Mucosa of descending colon (tissue), 3 donors: Measurements from ENCODE around the gene TSPO. TPM values are rescaled to one million over a fixed set of nuclear protein-coding genes. Genes with fewer than 3 reads are reported as not detected.

Experiments used
- ATAC-seq: fragments of 200-7000 bp; cut with Tn5 transposase; one replicate; pipeline ENCODE4 v1.9.1; 2020; ENCODE audit warnings: mild to moderate bottlenecking, moderate library complexity
- DNase-seq, 3 donors: peaks; one replicate each; pipeline ENCODE4 v3.0.0-alpha.2; 2020
- H3K36me3 ChIP-seq: fragments of 200-600 bp; one replicate; pipeline ENCODE4 v1.8.0; 2021; ENCODE audit warnings: low read depth, mild to moderate bottlenecking
- H3K4me1 ChIP-seq: fragments of 200-600 bp; one replicate; pipeline ENCODE4 v1.8.0; 2021; ENCODE audit warnings: low read depth, mild to moderate bottlenecking
- H3K4me3 ChIP-seq: fragments of 200-600 bp; one replicate; pipeline ENCODE4 v1.8.0; 2021; ENCODE audit warnings: mild to moderate bottlenecking
- H3K9me3 ChIP-seq: fragments of 200-600 bp; one replicate; pipeline ENCODE4 v1.8.0; 2021; ENCODE audit warnings: mild to moderate bottlenecking
- intact Hi-C, 2 donors: fragments of 100-400 bp; cut with DNase I in 1 of 2; cut with micrococcal nuclease in 1 of 2; formaldehyde crosslinking; loops; one replicate each; pipeline versions ENCODE4 v1.11.0 to v1.11.1; 2022; cut with DNase I, micrococcal nuclease
- total RNA-seq, 3 donors: library from RNA; stranded (reverse); fragmentation: NEBNext Ultra II Directional in 2 of 3; extraction: Animal tissue kit (Norgen Biotek cat#: 25700) in 2 of 3; gene quantifications; one replicate each; pipeline versions ENCODE4 v1.2.1 to v1.2.4, GENCODE V29; 2021 to 2023
- TF ChIP-seq, protein P1 (sequence below): fragments of 200-600 bp; IDR thresholded peaks from one replicate; pipeline ENCODE4 v1.8.0; 2022; ENCODE audit warnings: antibody characterized with exemption, mild to moderate bottlenecking
- donor health status: DM: no; HTN: no; CAD: no; lungs with moderate emphysema.
- donor health status: DM: no; HTN: no; CAD: no.
- donor health status: DM: no; HTN: yes; CAD: no.

TSPO gene
- total RNA-seq, 3 donors from 2014 or later = 134 to 281 (median 236) TPM

DNA sequence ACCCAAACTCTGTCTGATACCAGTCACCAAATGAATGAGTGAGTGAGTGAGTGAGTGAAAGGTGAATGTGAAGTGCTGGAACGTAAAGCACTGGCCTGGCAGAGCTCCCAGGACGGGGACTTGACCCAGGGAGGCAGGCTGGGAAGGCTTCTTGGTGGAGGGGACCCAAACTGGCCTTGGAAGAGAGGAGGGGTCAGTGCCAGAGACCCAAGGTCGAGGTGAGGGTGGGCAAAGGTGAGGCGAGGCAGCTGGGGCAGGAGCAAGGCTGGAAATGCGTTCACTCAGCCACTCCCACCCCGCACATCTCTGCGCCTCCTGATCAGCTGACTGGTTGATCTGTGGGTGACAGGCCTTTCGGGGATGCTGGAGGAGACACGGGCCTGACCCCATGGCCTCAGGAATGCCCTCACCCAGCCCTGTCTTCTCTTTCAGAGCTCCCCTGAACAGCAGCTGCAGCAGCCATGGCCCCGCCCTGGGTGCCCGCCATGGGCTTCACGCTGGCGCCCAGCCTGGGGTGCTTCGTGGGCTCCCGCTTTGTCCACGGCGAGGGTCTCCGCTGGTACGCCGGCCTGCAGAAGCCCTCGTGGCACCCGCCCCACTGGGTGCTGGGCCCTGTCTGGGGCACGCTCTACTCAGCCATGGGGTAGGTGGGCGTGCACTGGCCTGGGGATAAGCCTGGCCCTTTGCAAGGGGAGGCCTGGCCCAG is 7.6 kb downstream of the TSPO start:
- Histone ChIP-seq H3K4me1 (peaks cover 57% of the 10 kb centered on the region), H3K36me3 (no peaks in the 10 kb centered on the region), H3K4me3 (no peak overlapping the region), H3K9me3 (no peaks in the 10 kb centered on the region)
- TF ChIP-seq, protein P1, sequence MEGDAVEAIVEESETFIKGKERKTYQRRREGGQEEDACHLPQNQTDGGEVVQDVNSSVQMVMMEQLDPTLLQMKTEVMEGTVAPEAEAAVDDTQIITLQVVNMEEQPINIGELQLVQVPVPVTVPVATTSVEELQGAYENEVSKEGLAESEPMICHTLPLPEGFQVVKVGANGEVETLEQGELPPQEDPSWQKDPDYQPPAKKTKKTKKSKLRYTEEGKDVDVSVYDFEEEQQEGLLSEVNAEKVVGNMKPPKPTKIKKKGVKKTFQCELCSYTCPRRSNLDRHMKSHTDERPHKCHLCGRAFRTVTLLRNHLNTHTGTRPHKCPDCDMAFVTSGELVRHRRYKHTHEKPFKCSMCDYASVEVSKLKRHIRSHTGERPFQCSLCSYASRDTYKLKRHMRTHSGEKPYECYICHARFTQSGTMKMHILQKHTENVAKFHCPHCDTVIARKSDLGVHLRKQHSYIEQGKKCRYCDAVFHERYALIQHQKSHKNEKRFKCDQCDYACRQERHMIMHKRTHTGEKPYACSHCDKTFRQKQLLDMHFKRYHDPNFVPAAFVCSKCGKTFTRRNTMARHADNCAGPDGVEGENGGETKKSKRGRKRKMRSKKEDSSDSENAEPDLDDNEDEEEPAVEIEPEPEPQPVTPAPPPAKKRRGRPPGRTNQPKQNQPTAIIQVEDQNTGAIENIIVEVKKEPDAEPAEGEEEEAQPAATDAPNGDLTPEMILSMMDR = no peak
- DNase-seq (peak in 2 of 3 donors; percentile 32 to 62), ATAC-seq (peak; percentile 7)
- intact Hi-C loops = no loop called here

DNA sequence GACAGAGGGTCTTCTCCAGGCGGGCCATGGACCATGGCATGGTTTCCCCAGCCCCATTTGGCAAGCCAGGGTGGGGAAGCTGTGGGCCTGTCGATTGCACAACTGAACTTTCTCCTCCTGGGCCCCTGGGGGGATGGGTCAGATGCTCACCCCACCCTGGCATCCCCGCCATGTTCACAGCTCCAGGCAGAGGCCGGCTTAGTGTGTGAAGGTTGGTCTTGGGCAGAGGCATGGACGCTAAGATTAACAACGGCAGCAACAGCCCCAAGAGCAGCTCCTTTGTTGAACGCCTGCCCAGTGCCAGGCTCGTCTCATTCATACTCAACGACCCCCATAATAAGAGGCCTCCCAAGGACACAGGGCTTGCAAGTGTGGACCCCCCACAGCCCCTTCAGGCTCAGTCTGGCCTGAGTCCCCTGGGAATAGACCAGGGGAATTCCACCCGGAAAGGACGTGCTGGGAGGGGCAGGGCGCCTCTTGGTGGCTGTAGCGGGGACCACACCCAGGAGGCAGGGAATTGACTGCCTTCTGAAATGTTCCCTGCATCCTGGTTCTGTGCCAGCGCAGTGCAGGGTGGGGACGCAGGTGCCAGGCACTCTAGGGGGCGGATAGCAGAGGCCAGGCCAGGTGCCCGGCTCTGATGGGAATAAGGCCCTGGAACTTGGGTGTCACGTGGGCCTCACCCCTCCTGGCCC is 8.3 kb downstream of the TSPO start:
- H3K4me3 ChIP-seq = no peak overlapping the region
- intact Hi-C loops = no loop called here
- H3K9me3 ChIP-seq = no peaks in the 10 kb centered on the region
- H3K4me1 ChIP-seq = peaks cover 55% of the 10 kb centered on the region
- TF ChIP-seq, protein P1 = peak; percentile 33
- ATAC-seq = peak; percentile 85
- DNase-seq = peak; percentile 92 to 94 (median 94)
- H3K36me3 ChIP-seq = no peaks in the 10 kb centered on the region

DNA sequence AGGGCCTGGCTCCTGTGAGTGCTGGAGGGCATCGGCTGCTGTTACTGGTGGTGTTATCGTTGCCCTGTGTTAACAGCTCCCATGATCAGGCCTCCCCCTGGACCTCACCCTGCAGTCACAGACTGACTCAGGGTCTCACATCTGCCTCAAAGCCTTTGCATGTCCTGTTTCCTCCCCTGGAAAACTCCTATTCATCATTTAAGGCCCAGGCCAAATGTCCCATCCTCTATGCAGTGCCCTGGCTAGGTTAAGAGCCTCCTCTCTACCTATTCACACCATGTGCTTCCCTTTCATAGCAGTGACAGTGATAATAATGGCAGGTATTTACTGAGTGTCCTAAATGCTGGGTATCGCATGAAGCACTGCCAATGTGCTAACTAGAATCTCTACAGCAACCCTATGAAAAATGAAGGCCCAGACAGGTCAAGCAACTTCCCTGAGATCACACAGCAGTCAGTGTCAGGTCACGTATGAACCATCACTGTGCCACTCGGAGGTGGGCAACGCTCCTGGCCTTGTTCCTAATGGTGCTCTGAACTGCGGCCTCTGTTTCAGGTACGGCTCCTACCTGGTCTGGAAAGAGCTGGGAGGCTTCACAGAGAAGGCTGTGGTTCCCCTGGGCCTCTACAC is 9.3 kb downstream of the TSPO start:
- intact Hi-C loops = no loop called here
- TF ChIP-seq, protein P1 = no peak
- ATAC-seq = no peak
- H3K36me3 ChIP-seq = no peaks in the 10 kb centered on the region
- H3K4me3 ChIP-seq = no peak overlapping the region
- H3K4me1 ChIP-seq = peaks cover 50% of the 10 kb centered on the region
- H3K9me3 ChIP-seq = no peaks in the 10 kb centered on the region
- DNase-seq = no peak

DNA sequence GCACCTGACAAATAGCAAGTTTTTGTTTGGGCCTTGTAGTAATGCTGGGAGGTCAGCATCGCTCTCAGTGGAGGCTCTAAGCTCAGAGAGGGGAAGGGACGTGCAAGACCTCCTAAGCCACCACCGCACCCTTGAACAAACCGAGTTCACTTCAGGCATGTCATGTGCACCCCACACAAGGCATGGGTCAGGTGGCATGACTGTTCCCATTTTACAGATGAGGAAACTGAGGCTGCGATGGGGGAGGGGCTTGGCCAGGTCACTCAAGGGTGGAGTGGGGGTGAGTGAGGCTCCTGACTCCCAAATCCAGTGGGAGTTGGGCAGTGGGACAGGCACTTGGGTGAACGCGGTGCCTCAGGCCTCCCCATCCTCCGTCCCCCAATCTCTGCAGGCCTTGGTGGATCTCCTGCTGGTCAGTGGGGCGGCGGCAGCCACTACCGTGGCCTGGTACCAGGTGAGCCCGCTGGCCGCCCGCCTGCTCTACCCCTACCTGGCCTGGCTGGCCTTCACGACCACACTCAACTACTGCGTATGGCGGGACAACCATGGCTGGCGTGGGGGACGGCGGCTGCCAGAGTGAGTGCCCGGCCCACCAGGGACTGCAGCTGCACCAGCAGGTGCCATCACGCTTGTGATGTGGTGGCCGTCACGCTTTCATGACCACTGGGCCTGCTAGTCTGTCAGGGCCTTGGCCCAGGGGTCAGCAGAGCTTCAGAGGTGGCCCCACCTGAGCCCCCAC is 11.2 kb downstream of the TSPO start:
- DNase-seq (no peak), ATAC-seq (no peak)
- Histone ChIP-seq H3K4me1 (peaks cover 42% of the 10 kb centered on the region), H3K36me3 (no peaks in the 10 kb centered on the region), H3K4me3 (no peak overlapping the region), H3K9me3 (no peaks in the 10 kb centered on the region)
- intact Hi-C loops = no loop called here
- TF ChIP-seq, protein P1 = no peak

DNA sequence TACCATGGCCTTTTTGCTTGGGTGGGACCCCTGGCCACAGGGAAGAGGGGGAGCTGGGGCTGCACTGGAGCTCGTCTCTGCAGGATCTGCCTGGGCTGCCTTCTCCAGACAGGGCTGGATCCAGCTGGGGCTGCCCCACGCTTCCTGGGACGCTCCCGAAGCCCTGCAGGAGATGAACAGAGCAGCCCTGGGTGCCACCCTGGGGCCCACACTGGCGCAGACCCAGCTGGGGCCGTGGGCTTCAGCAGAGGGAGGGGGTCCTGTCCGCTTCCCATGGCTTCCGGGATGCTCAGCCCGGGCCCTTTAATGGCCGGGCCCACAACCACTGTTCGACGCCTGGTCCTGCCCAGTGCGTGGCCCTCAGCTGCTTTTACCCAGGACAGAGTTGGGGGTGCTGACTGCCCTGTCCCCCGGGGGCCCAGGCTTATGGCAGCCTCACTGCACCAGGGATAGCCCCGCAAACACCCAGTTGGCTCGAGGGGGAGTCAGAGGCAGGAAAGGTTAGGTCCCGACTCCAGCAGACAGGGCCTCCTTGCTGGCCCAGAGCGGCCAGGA is 12.0 kb downstream of the TSPO start:
- peaks cover 35% of the 10 kb centered on the region for H3K4me1 ChIP-seq
- TF ChIP-seq, protein P1 = no peak
- no peak for DNase-seq

More for the DNA sequence above, 12.0 kb downstream of the TSPO start:
- intact Hi-C loops = no loop called here
- Histone ChIP-seq H3K4me3 (no peak overlapping the region), H3K36me3 (peaks cover 5% of the 10 kb centered on the region), H3K9me3 (no peaks in the 10 kb centered on the region)
- no peak for ATAC-seq
